OCI-LY7 (cell line): Measurements from ENCODE around the gene RASSF4. TPM values are rescaled to one million over a fixed set of nuclear protein-coding genes. Genes with fewer than 3 reads are reported as not detected.

Source experiments
- BruUV-seq: library from RNA; stranded (reverse); fragments of 400-500 nt; replicated peaks from 2 replicates; lab custom pipeline; 2021; lab: Mats Ljungman, UMichigan
- CTCF ChIA-PET: fragments of 300-600 bp; sonication (Branson Sonifier 250); formaldehyde crosslinking; loops from one replicate; lab custom pipeline; 2022; ENCODE audit warnings: antibody characterized with exemption; ENCODE audit not compliant: unreplicated experiment; lab: Charles Lee
- POLR2A ChIA-PET: fragments of 300-600 bp; sonication (Branson Sonifier 250); formaldehyde crosslinking; loops from one replicate; lab custom pipeline; 2022; ENCODE audit warnings: antibody characterized with exemption; lab: Charles Lee
- DNase-seq: peaks from one replicate; pipeline ENCODE4 v3.0.0-alpha.2; 2015; ENCODE audit warnings: low spot score
- H2AFZ ChIP-seq: fragments of 200-600 bp; sonication (generic), shearing (Covaris generic); 2 replicates; pipeline ENCODE4 v1.6.1; 2014; ENCODE audit warnings: mild to moderate bottlenecking, antibody characterized with exemption, low read length, moderate library complexity
- H3K27ac ChIP-seq: fragments of 200-600 bp; sonication (generic); 2 replicates; pipeline ENCODE4 v1.5.1; 2014; ENCODE audit warnings: mixed run types, low read depth, mild to moderate bottlenecking, moderate library complexity, low read length, inconsistent platforms; ENCODE audit not compliant: poor library complexity, severe bottlenecking
- H3K36me3 ChIP-seq: fragments of 200-600 bp; sonication (generic); 2 replicates; pipeline ENCODE4 v1.6.1; 2014; ENCODE audit warnings: mild to moderate bottlenecking, antibody characterized with exemption, low read length, moderate library complexity, mixed read lengths; ENCODE audit not compliant: insufficient read depth
- H3K4me1 ChIP-seq: fragments of 200-600 bp; sonication (generic); 2 replicates; pipeline ENCODE4 v1.5.1; 2014; ENCODE audit warnings: mild to moderate bottlenecking, low read length; ENCODE audit not compliant: insufficient read depth, poor library complexity, severe bottlenecking
- H3K4me2 ChIP-seq: fragments of 200-600 bp; sonication (generic); 2 replicates; pipeline ENCODE4 v1.6.1; 2014; ENCODE audit warnings: mild to moderate bottlenecking, low read length
- H3K4me3 ChIP-seq: fragments of 200-600 bp; sonication (generic); 2 replicates; pipeline ENCODE4 v1.5.1; 2014; ENCODE audit warnings: mild to moderate bottlenecking, low read depth, low read length; ENCODE audit not compliant: poor library complexity, severe bottlenecking
- H3K79me2 ChIP-seq: fragments of 200-600 bp; sonication (generic); 2 replicates; pipeline ENCODE4 v1.6.1; 2016; ENCODE audit warnings: low read depth, mild to moderate bottlenecking, low read length, moderate library complexity, mixed read lengths; ENCODE audit not compliant: insufficient read depth
- H3K9me2 ChIP-seq: fragments of 200-600 bp; sonication (generic); 2 replicates; pipeline ENCODE4 v1.6.1; 2016; ENCODE audit warnings: mild to moderate bottlenecking, low read length, mixed read lengths; ENCODE audit not compliant: insufficient read depth
- H3K9me3 ChIP-seq: fragments of 200-600 bp; sonication (generic); 2 replicates; pipeline ENCODE4 v1.6.1; 2014; ENCODE audit warnings: mild to moderate bottlenecking, mixed run types, low read length, mixed read lengths
- H4K20me1 ChIP-seq: fragments of 200-600 bp; sonication (generic); 2 replicates; pipeline ENCODE4 v1.6.1; 2014; ENCODE audit warnings: mild to moderate bottlenecking, antibody characterized with exemption, low read length, moderate library complexity, mixed read lengths; ENCODE audit not compliant: insufficient read depth
- CTCF ChIP-seq: fragments of 200-600 bp; sonication (generic); conservative IDR thresholded peaks from 2 replicates; pipeline ENCODE4 v1.5.1; 2014; ENCODE audit warnings: mild to moderate bottlenecking, antibody characterized with exemption, low read length, moderate library complexity, mixed read lengths
- EZH2phosphoT487 ChIP-seq: fragments of 200-600 bp; sonication (generic); IDR thresholded peaks from 2 replicates; pipeline ENCODE4 v1.6.1; 2018; ENCODE audit warnings: low read depth, borderline replicate concordance, mild to moderate bottlenecking, mixed run types, antibody characterized with exemption, low read length, moderate library complexity, mixed read lengths
- intact Hi-C: fragments of 100-400 bp; cut with micrococcal nuclease; formaldehyde crosslinking; loops from one replicate; pipeline ENCODE4 v1.10.0; 2022; ENCODE audit not compliant: unreplicated experiment
- total RNA-seq, 2 experiments: library from RNA; depleted of rRNA in 1 of 2; stranded (reverse); fragments of >200 nt in 1 of 2; shearing (Covaris generic) in 1 of 2; gene quantifications; 2 replicates each; pipeline ENCODE4 v1.2.3, GENCODE V29; 2014 to 2022

Gene RASSF4
- total RNA-seq, 2 experiments from 2014 or later, result 2.6 to 5.3 TPM

- no peaks in the 10 kb centered on the region for H3K4me1 ChIP-seq
- DNase-seq, result no peak
- no peak overlapping the region for H2AFZ ChIP-seq
- no peaks in the 10 kb centered on the region for H3K79me2 ChIP-seq
- H3K9me2 ChIP-seq, result no peaks in the 10 kb centered on the region
- POLR2A ChIA-PET, result no interaction called here
- CTCF ChIA-PET, result no interaction called here
- no peaks in the 10 kb centered on the region for H3K36me3 ChIP-seq
- no peaks in the 10 kb centered on the region for H4K20me1 ChIP-seq
- H3K4me3 ChIP-seq, result no peak overlapping the region
- no peak overlapping the region for H3K27ac ChIP-seq
- no peak overlapping the region for H3K4me2 ChIP-seq
- no peaks in the 10 kb centered on the region for H3K9me3 ChIP-seq
- intact Hi-C loops, result no loop called here
- no peak for TF ChIP-seq CTCF
- TF ChIP-seq EZH2phosphoT487, result no peak
- BruUV-seq, result no TSS peak
These were observed 76.1 kb downstream of the RASSF4 start for GRCh38 chr10:45035673-45036072.

DNA sequence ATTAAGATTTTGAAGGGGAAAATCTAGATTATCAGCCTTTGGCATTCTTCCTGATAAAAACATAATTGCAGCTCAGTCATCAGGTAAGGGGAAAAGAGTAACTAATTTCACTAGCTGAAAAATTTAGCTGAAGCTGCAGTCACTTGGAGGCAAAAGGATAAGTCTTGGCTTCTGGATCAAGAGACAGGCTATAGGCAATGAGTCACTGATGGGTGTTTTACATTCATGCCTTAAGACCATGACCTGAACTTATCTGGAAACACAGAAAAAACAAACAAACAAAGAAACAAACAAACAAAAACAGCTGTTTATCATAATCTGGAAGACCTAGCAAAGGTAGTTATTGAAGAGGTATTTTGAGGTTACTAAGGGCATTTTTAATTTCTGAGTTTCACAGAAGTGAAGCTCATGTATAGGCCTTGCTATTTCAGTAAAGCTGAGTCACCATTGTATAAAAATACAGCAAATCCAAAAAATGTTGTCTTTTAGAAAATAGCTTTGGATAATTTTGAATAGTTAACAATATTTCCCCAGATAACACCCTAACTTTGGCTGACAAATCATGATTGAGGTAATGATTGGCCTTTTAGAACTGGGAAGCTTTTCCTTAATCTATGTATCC is 81.4 kb downstream of the RASSF4 start:
- Histone ChIP-seq H3K27ac (no peak overlapping the region), H3K9me3 (no peaks in the 10 kb centered on the region), H3K36me3 (no peaks in the 10 kb centered on the region), H3K79me2 (no peaks in the 10 kb centered on the region), H3K4me2 (no peak overlapping the region), H3K4me3 (no peak overlapping the region), H3K9me2 (no peaks in the 10 kb centered on the region), H4K20me1 (no peaks in the 10 kb centered on the region), H3K4me1 (no peaks in the 10 kb centered on the region), H2AFZ (no peak overlapping the region)
- no TSS peak for BruUV-seq
- ChIA-PET CTCF (no interaction called here), POLR2A (interaction anchor here (0.6 to 0.7 kb wide), 3 partner anchors 58 to 664 kb away, joined by 3 read pairs; no protein-coding TSS in a partner anchor)
- intact Hi-C loops, result no loop called here
- TF ChIP-seq CTCF (no peak), EZH2phosphoT487 (no peak)
- no peak for DNase-seq

DNA sequence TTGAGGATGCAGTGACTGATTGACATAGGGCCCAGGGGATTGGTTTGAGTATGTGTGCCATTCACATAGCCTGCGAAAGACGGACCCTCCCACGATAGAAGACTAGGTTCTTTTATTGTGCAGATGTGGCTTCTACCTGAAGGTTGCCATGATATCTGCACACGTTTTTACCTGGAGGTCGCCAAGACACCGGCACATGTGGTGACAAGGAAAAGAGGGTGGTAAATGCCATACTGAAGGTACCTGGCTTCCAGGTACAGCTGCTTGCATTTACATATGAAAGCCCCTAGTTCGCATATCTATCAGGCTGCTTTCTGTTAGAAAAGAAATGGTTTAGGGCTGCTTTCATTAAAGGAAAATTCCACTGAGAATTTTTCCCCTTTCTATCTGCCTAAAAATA is 84.7 kb downstream of the RASSF4 start:
- intact Hi-C loops, result no loop called here
- Histone ChIP-seq H3K4me2 (no peak overlapping the region), H3K9me2 (no peaks in the 10 kb centered on the region), H3K9me3 (no peaks in the 10 kb centered on the region), H3K79me2 (no peaks in the 10 kb centered on the region), H3K4me3 (no peak overlapping the region), H4K20me1 (no peaks in the 10 kb centered on the region), H3K27ac (no peak overlapping the region), H3K4me1 (no peaks in the 10 kb centered on the region), H3K36me3 (no peaks in the 10 kb centered on the region), H2AFZ (no peak overlapping the region)
- BruUV-seq, result no TSS peak
- CTCF ChIA-PET, result no interaction called here
- no peak for DNase-seq
- TF ChIP-seq EZH2phosphoT487, result no peak
- TF ChIP-seq CTCF, result no peak
- POLR2A ChIA-PET, result interaction anchor here (0.6 kb wide), 1 partner anchor 345 kb away, joined by 3 read pairs; no protein-coding TSS in a partner anchor
